ENCODE measurements around the gene DIMT1.

DIMT1 gene

GRCh38 chr5:62403411-62404250, at the start of gene DIMT1:
TSS of gene DIMT1 (minus strand) at chr5:62403905. CDS start at chr5:62403772, 133 bp downstream.
- Mint-ChIP-seq H3K36me3 (ENCODE audit: low read depth) (peaks cover 23% of the 10 kb centered on the region), H3K9me3 (no peaks in the 10 kb centered on the region), H3K27me3 (ENCODE audit: low read depth) (no peaks in the 10 kb centered on the region), H3K4me1 (ENCODE audit: low read depth) (peaks cover 21% of the 10 kb centered on the region), H3K4me3 (peak within 1 kb of the TSS; percentile 100), H3K27ac (peak within 1 kb of the TSS; percentile 92)
- DNase-seq (ENCODE audit: low spot score), result peak; percentile 95

DNA sequence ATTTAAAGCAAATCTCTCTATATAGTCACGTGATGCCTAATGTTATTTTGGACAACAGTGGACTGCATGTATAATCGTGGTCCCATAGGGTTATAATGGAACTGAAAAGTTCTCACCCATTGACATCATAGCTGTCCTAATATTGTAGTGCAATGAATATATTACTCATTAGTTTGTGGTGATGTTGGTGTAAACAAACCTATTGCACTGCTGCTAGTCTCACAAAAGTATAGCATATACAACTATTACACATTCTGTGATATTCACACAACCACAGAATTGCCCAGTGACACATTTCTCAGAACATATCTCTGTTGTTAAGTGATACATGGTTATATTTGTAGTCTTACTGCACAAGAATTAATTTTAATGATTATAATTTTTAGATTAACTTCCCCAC, 46.6 kb upstream of the DIMT1 start:
- Mint-ChIP-seq H3K36me3 (ENCODE audit: low read depth) (peaks cover 12% of the 10 kb centered on the region), H3K27ac (no peak overlapping the region), H3K4me3 (no peak overlapping the region), H3K4me1 (ENCODE audit: low read depth) (no peaks in the 10 kb centered on the region), H3K9me3 (no peaks in the 10 kb centered on the region), H3K27me3 (ENCODE audit: low read depth) (no peaks in the 10 kb centered on the region)
- DNase-seq (ENCODE audit: low spot score), result no peak

- no peak overlapping the region for H3K27ac Mint-ChIP-seq
- no peaks in the 10 kb centered on the region for H3K27me3 Mint-ChIP-seq (ENCODE audit: low read depth)
- H3K36me3 Mint-ChIP-seq (ENCODE audit: low read depth), result peaks cover 12% of the 10 kb centered on the region
- H3K4me1 Mint-ChIP-seq (ENCODE audit: low read depth), result no peaks in the 10 kb centered on the region
- DNase-seq (ENCODE audit: low spot score), result no peak
- no peak overlapping the region for H3K4me3 Mint-ChIP-seq
- no peaks in the 10 kb centered on the region for H3K9me3 Mint-ChIP-seq
These were observed 44.8 kb upstream of the DIMT1 start for GRCh38 chr5:62448528-62448927.

DNA sequence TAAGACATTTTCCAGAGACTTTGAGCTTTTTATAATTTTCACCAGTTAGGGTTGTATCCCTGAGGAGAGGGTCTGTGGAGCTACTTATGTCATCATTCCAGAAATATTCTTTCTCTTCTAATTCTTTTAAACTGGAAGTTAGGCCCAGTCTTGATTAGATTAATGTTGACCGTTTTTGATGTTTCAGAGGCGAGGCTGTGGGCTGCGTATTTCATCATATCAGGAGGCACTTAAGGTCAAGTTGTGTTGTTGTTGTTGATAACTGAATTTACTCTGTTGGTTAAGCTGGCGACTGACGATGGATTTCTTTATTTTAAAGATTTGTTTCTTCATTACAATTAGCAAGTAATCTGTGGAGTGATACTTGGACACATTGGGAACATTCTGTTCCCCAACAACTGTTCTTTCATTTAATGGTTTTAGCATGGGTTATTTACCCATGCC, 28.9 kb upstream of the DIMT1 start:
- Mint-ChIP-seq H3K9me3 (no peaks in the 10 kb centered on the region), H3K27me3 (ENCODE audit: low read depth) (no peaks in the 10 kb centered on the region), H3K4me1 (ENCODE audit: low read depth) (peaks cover 8% of the 10 kb centered on the region), H3K27ac (no peak overlapping the region), H3K4me3 (no peak overlapping the region), H3K36me3 (ENCODE audit: low read depth) (peaks cover 2% of the 10 kb centered on the region)
- DNase-seq (ENCODE audit: low spot score), result no peak

DNA sequence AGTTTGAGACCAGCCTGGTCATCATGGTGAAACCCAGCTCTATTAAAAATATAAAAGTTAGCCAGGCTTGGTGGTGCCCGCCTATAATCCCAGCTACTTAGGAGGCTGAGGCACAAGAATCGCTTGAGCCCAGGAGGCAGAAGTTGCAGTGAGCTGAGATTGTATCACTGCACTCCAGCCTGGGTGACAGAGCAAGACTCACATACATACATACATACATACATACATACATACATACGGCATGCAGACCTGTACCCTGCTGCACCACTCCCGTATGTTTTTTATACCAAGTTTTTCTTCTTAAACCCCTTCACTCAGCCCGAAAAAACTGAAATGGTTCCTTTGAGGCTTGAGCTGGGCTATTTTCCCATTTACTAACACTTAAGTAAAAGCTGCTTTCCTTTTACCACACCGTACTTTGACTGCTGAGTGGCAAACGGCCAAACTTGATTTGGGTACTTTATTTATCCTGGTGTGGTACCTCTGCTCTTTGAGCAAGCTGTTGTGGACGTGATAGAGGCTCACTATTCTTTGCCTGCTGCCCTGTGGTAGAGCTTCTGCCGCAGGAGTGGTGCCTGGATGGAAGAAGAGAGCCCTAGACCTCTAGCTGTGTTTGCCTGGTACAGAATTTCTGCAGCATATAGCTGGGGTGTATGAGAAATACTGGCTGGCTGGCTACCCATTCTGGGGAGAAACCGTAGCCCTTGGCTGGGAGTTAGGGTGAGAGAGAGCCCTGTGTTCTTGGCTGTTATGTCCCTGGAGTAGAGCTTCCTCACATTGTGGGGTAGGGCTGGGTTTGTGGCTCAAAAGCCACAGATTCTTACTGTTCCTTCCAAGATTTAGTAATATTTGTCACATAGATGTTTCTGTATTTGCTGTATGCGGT, 28.3 kb upstream of the DIMT1 start:
- no peak for DNase-seq (ENCODE audit: low spot score)
- Mint-ChIP-seq H3K36me3 (ENCODE audit: low read depth) (no peaks in the 10 kb centered on the region), H3K4me3 (no peak overlapping the region), H3K27me3 (ENCODE audit: low read depth) (no peaks in the 10 kb centered on the region), H3K9me3 (no peaks in the 10 kb centered on the region), H3K4me1 (ENCODE audit: low read depth) (peaks cover 8% of the 10 kb centered on the region), H3K27ac (no peak overlapping the region)

DNA sequence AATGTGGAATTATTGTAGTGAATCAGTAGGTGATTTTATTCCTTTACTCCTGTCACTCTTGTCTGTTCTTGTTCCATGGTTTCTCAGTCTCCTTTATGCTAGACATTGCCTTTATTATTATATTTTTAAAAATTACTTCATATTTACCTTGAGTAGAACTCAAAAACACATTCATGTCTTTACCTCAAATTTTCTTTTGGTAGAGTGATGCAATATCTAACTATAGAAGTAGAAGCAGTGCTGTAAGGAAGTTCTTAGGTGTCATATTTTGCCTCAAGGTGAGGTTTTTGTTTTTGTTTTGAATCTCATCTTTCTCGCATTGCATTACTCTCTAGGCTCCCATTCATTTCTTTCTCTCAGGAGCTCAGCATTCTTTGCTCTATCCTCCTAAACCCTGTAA, 21.1 kb upstream of the DIMT1 start:
- no peak for DNase-seq (ENCODE audit: low spot score)
- Mint-ChIP-seq H3K27me3 (ENCODE audit: low read depth) (no peaks in the 10 kb centered on the region), H3K36me3 (ENCODE audit: low read depth) (peaks cover under 1% of the 10 kb centered on the region), H3K9me3 (no peaks in the 10 kb centered on the region), H3K4me1 (ENCODE audit: low read depth) (peaks cover 4% of the 10 kb centered on the region), H3K27ac (no peak overlapping the region), H3K4me3 (no peak overlapping the region)

GRCh38 chr5:62421414-62421813, 17.7 kb upstream of the DIMT1 start:
- H3K4me1 Mint-ChIP-seq (ENCODE audit: low read depth), result peaks cover 4% of the 10 kb centered on the region
- no peaks in the 10 kb centered on the region for H3K27me3 Mint-ChIP-seq (ENCODE audit: low read depth)
- DNase-seq (ENCODE audit: low spot score), result no peak
- H3K4me3 Mint-ChIP-seq, result no peak overlapping the region
- H3K27ac Mint-ChIP-seq, result no peak overlapping the region
- no peaks in the 10 kb centered on the region for H3K9me3 Mint-ChIP-seq
- peaks cover 3% of the 10 kb centered on the region for H3K36me3 Mint-ChIP-seq (ENCODE audit: low read depth)

DNA sequence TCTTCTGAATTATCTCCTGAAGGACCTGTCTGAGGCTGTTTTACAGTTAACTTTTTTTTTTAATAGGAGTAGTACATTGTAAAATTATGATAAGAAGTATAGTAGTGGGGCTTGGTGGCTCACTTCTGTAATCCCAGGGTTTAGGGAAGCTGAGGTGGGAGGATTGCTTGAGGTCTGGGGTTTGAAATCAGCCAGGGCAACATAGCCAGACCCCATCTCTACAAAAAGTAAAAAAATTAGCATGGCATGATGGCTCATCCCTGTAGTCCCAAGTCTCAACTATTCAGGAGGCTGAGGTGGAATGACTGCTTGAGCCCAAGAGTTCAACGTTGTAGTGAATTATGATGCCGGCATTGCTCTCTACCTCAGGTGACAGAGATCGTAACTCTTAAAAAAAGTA, 15.9 kb upstream of the DIMT1 start:
- Mint-ChIP-seq H3K27me3 (ENCODE audit: low read depth) (no peaks in the 10 kb centered on the region), H3K4me3 (no peak overlapping the region), H3K27ac (no peak overlapping the region), H3K9me3 (no peaks in the 10 kb centered on the region), H3K4me1 (ENCODE audit: low read depth) (peaks cover 5% of the 10 kb centered on the region), H3K36me3 (ENCODE audit: low read depth) (peaks cover 3% of the 10 kb centered on the region)
- no peak for DNase-seq (ENCODE audit: low spot score)

GRCh38 chr5:62418462-62419076, 14.9 kb upstream of the DIMT1 start:
- peaks cover 3% of the 10 kb centered on the region for H3K36me3 Mint-ChIP-seq (ENCODE audit: low read depth)
- peaks cover 10% of the 10 kb centered on the region for H3K4me1 Mint-ChIP-seq (ENCODE audit: low read depth)
- no peaks in the 10 kb centered on the region for H3K9me3 Mint-ChIP-seq
- H3K4me3 Mint-ChIP-seq, result no peak overlapping the region
- no peaks in the 10 kb centered on the region for H3K27me3 Mint-ChIP-seq (ENCODE audit: low read depth)
- no peak overlapping the region for H3K27ac Mint-ChIP-seq
- DNase-seq (ENCODE audit: low spot score), result no peak

GRCh38 chr5:62413711-62414110, 10.0 kb upstream of the DIMT1 start:
- Mint-ChIP-seq H3K4me3 (peak overlapping the region; percentile 90), H3K27me3 (ENCODE audit: low read depth) (peaks cover 3% of the 10 kb centered on the region), H3K9me3 (no peaks in the 10 kb centered on the region), H3K4me1 (ENCODE audit: low read depth) (peaks cover 16% of the 10 kb centered on the region), H3K36me3 (ENCODE audit: low read depth) (no peaks in the 10 kb centered on the region), H3K27ac (peak overlapping the region; percentile 93)
- no peak for DNase-seq (ENCODE audit: low spot score)

DNA sequence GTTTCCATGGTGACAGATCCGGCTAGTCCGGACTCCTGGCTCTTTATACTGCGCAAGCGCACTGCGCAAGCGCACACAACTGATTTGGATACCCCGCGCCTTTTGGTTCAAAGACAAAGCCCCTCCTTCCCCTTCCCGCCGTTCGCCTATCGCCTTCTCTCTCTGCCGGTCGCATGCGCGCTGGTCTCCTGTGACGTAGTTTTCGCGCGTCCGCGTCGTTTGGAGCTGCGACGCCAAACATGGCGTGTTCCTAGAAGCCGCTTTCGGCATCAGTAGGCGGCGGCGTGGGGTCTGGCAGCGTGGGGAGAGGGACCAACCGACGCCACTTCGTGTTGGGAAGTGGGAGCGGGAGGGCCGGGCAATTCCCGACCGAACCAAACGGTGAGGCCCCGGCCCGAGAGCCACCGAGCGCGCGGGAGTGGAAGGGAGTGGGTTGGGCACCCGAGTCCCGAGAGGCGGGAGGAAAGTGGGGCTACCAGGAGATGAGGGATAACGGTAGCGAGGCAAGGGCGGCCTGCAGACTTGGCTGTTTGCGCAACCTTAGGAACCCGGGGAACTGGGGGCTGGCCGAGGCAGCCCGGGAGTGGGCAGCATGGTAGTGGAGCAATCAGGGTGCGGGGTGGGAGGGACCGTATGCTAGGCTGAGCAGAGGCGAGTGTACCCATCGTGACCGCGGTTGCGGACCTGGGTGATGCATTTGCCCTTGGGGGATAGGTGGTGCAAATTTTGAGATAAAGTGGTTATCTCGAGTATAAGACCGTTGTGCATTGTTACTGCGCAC, 9.0 kb upstream of the DIMT1 start, which contains the start of gene IPO11:
TSS of gene IPO11 (plus strand) at position 215 of the 781 bp plus-strand sequence. CDS start 24,517 bp downstream, outside the sequence.
- Mint-ChIP-seq H3K36me3 (ENCODE audit: low read depth) (no peaks in the 10 kb centered on the region), H3K27me3 (ENCODE audit: low read depth) (peaks cover 3% of the 10 kb centered on the region), H3K27ac (peak within 1 kb of the TSS; percentile 93), H3K4me1 (ENCODE audit: low read depth) (peaks cover 16% of the 10 kb centered on the region), H3K4me3 (peak within 1 kb of the TSS; percentile 90), H3K9me3 (no peaks in the 10 kb centered on the region)
- peak; percentile 99 for DNase-seq (ENCODE audit: low spot score)

GRCh38 chr5:62395210-62395950, 8.3 kb downstream of the DIMT1 start:
- Mint-ChIP-seq H3K27me3 (ENCODE audit: low read depth) (no peaks in the 10 kb centered on the region), H3K4me1 (ENCODE audit: low read depth) (peaks cover 17% of the 10 kb centered on the region), H3K27ac (no peak overlapping the region), H3K9me3 (no peaks in the 10 kb centered on the region), H3K36me3 (ENCODE audit: low read depth) (peaks cover 61% of the 10 kb centered on the region), H3K4me3 (no peak overlapping the region)
- no peak for DNase-seq (ENCODE audit: low spot score)

DNA sequence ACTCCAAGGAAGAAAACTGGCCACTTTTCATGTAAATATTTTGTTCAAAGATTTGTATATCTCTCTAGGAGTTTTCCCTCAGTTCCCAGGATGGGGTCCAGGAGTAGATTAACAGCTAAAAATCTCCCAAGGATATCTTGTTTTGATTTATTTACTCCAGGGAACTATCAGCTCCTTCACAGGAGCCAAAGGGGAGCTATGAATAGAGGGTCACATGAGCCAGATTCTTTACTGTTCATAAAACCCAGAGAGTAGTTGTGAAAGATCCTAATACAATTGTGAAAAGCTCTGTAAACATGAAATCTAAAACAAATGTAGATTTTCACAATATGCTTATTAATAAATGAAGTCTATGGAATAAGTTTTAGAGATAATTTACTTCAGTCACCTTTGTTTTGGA, 16.9 kb downstream of the DIMT1 start:
- DNase-seq (ENCODE audit: low spot score), result no peak
- Mint-ChIP-seq H3K27me3 (ENCODE audit: low read depth) (no peaks in the 10 kb centered on the region), H3K36me3 (ENCODE audit: low read depth) (peaks cover 50% of the 10 kb centered on the region), H3K4me1 (ENCODE audit: low read depth) (peaks cover 10% of the 10 kb centered on the region), H3K9me3 (no peaks in the 10 kb centered on the region), H3K4me3 (no peak overlapping the region), H3K27ac (peak overlapping the region; percentile 36)

Measured in T-helper 2 cell treated with Interferon-gamma antibody and Interleukin-4, amounts not matched to agents 5 μg/mL and 100 μg/mL, for 36 hours (primary cell).